BE2C (cell line): Measurements from ENCODE around the gene FAHD1.

ENCODE experiments used
- DNase-seq: peaks from one replicate; pipeline ENCODE4 v3.0.0-alpha.2; 2020
- H3K27me3 ChIP-seq: fragments of 250-450 bp; sonication (Bioruptor Pico); 2 replicates; pipeline ENCODE4 v1.5.1; 2020; ENCODE audit warnings: mild to moderate bottlenecking
- H3K36me3 ChIP-seq: fragments of 250-450 bp; sonication (Bioruptor Pico); 2 replicates; pipeline ENCODE4 v1.5.1; 2020; ENCODE audit warnings: mild to moderate bottlenecking
- H3K4me1 ChIP-seq: fragments of 250-450 bp; sonication (Bioruptor Pico); 2 replicates; pipeline ENCODE4 v1.5.1; 2020
- H3K4me3 ChIP-seq: 2 replicates; pipeline ENCODE4 v1.5.1; 2011; ENCODE audit warnings: low read depth, low read length
- H3K9me3 ChIP-seq: fragments of 250-450 bp; sonication (Bioruptor Pico); 2 replicates; pipeline ENCODE4 v1.5.1; 2020
- CTCF ChIP-seq: IDR thresholded peaks from 2 replicates; pipeline ENCODE4 v1.5.1; 2012; ENCODE audit warnings: mild to moderate bottlenecking, low read depth, low read length

Gene FAHD1

DNA sequence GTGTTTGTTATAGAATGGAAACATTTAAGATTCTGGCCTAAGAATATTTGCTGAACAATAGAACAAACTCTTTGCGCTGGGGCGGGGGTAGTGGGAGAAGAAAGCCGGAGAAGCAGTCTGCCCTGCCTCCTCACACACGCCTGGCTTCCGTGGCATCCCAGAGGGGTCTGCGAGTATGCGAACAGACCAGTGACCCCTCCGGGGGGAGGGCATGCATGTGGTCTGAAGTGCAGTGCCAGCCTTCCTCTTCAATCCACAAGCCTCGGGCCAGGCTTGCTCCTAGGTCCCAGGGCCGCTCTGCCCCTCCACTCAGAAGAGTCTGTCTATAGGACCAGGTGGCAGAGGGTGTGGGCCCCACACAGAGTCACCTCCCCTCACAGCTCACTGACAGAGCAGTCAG lies 19.4 kb upstream of the FAHD1 start:
- H3K9me3 ChIP-seq: no peaks in the 10 kb centered on the region
- peaks cover 11% of the 10 kb centered on the region; the same call in 1 of the 2 replicates for H3K36me3 ChIP-seq
- no peak overlapping the region for H3K4me3 ChIP-seq
- TF ChIP-seq CTCF: no peak
- H3K27me3 ChIP-seq: no peaks in the 10 kb centered on the region
- no peaks in the 10 kb centered on the region for H3K4me1 ChIP-seq
- DNase-seq: no peak

- H3K4me1 ChIP-seq: no peaks in the 10 kb centered on the region
These were observed 18.3 kb upstream of the FAHD1 start for GRCh38 chr16:1808691-1809090.

GRCh38 chr16:1809281-1809801 lies 17.7 kb upstream of the FAHD1 start:
- TF ChIP-seq CTCF: no peak
- Histone ChIP-seq H3K9me3 (no peaks in the 10 kb centered on the region), H3K36me3 (peaks cover 11% of the 10 kb centered on the region; the same call in 1 of the 2 replicates), H3K27me3 (no peaks in the 10 kb centered on the region), H3K4me1 (no peaks in the 10 kb centered on the region), H3K4me3 (no peak overlapping the region)
- DNase-seq: no peak

More at GRCh38 chr16:1808691-1809090, 18.3 kb upstream of the FAHD1 start:
- Histone ChIP-seq H3K9me3 (no peaks in the 10 kb centered on the region), H3K36me3 (peaks cover 11% of the 10 kb centered on the region; the same call in 1 of the 2 replicates), H3K27me3 (no peaks in the 10 kb centered on the region), H3K4me3 (no peak overlapping the region)
- no peak for TF ChIP-seq CTCF
- no peak for DNase-seq

- H3K4me3 ChIP-seq: no peak overlapping the region
- no peak for TF ChIP-seq CTCF
- H3K4me1 ChIP-seq: no peaks in the 10 kb centered on the region
- DNase-seq: no peak
- no peaks in the 10 kb centered on the region for H3K27me3 ChIP-seq
- H3K9me3 ChIP-seq: no peaks in the 10 kb centered on the region
- peaks cover 11% of the 10 kb centered on the region; the same call in 1 of the 2 replicates for H3K36me3 ChIP-seq
These were observed 16.9 kb upstream of the FAHD1 start for GRCh38 chr16:1810106-1810505.

DNA sequence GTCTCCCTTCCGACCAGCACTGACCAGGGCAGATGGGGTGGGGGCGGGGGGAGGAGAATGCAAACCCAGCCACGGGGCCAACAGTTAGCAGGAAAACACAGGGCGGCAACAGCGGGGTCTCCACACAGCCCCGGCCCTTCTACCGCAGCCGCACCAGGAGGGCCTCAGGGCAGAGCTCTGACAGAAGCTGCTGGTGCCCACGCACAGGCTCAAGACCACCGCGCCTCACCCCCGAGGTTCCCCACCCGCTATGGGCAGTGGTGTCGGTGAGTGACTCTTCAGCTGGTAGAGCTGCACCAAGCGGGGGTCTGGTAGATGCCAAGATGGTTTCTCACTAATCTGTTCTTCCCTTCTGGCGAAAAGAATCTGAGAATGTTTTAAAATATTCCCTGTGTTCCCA lies 16.5 kb upstream of the FAHD1 start:
- no peak for DNase-seq
- no peaks in the 10 kb centered on the region for H3K4me1 ChIP-seq
- no peak for TF ChIP-seq CTCF
- peaks cover 15% of the 10 kb centered on the region; the same call in 1 of the 2 replicates for H3K36me3 ChIP-seq
- no peaks in the 10 kb centered on the region for H3K27me3 ChIP-seq
- H3K4me3 ChIP-seq: no peak overlapping the region
- no peaks in the 10 kb centered on the region for H3K9me3 ChIP-seq

- Histone ChIP-seq H3K27me3 (no peaks in the 10 kb centered on the region), H3K4me1 (no peaks in the 10 kb centered on the region), H3K36me3 (peaks cover 18% of the 10 kb centered on the region), H3K4me3 (no peak overlapping the region), H3K9me3 (no peaks in the 10 kb centered on the region)
- DNase-seq: peak; percentile 79
- peak; percentile 74 for TF ChIP-seq CTCF
These were observed 14.3 kb upstream of the FAHD1 start for GRCh38 chr16:1812732-1813163.
